ENCODE results near the gene CTDSP2. TPM values are rescaled to one million over a fixed set of nuclear protein-coding genes. Genes with fewer than 3 reads are reported as not detected.
"Not testable (repeated sequence)": the region's sequence is repeated elsewhere in the genome, so short reads cannot be mapped to it uniquely, and the experiment has no call there.

Gene CTDSP2
- total RNA-seq, 1 experiment from 2014 or later, result 117 TPM

GRCh38 chr12:57852620-57853500 lies 6.3 kb upstream of the CTDSP2 start:
- CTCF ChIA-PET, result interaction anchor here (0.6 kb wide), 1 partner anchor 8 kb away, joined by 6 read pairs; no protein-coding TSS in a partner anchor
- H3K9me3 Mint-ChIP-seq (ENCODE audit: low read depth, unreplicated experiment), result no peaks in the 10 kb centered on the region
- H3K27ac Mint-ChIP-seq (ENCODE audit: unreplicated experiment), result no peak overlapping the region
- intact Hi-C loops (cut with micrococcal nuclease; ENCODE audit: unreplicated experiment), result no loop called here
- no TSS peak for BruUV-seq (replicated peaks)
- H3K4me1 Mint-ChIP-seq (ENCODE audit: low read depth, unreplicated experiment), result no peaks in the 10 kb centered on the region
- peaks cover 62% of the 10 kb centered on the region for H3K27me3 Mint-ChIP-seq (ENCODE audit: unreplicated experiment)
- H3K36me3 Mint-ChIP-seq (ENCODE audit: insufficient read depth, unreplicated experiment), result peaks cover 4% of the 10 kb centered on the region
- H3K4me3 Mint-ChIP-seq (ENCODE audit: low read depth, unreplicated experiment), result no peak overlapping the region
- no peak for DNase-seq
- TF ChIP-seq CTCF (IDR thresholded peaks at IDR 0.05; ENCODE audit: unreplicated experiment), result no peak

DNA sequence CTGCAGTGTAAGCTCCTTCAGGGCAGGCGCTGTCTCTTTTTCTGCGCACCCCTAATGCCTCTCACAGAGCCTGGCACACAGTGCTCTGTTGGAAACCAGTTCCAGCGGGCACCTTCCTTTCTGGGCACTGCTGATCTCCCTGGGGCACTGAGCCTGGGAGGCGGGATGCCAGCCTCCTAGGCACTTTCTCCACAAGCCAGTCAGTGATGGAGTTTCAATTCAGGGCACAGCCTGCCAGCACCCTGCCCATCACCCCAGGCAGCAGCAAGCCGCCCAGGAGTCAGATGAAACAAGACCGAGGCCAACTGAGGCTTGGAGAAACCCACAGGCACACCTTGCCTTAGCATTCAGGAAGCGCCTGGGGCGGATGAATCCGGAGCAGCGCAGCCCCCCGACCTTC lies 5.7 kb upstream of the CTDSP2 start:
- intact Hi-C loops (cut with micrococcal nuclease; ENCODE audit: unreplicated experiment), result no loop called here
- no TSS peak for BruUV-seq (replicated peaks)
- TF ChIP-seq CTCF (IDR thresholded peaks at IDR 0.05; ENCODE audit: unreplicated experiment), result no peak
- no peak for DNase-seq
- Mint-ChIP-seq H3K9me3 (ENCODE audit: low read depth, unreplicated experiment) (no peaks in the 10 kb centered on the region), H3K4me1 (ENCODE audit: low read depth, unreplicated experiment) (no peaks in the 10 kb centered on the region), H3K36me3 (ENCODE audit: insufficient read depth, unreplicated experiment) (peaks cover 8% of the 10 kb centered on the region), H3K27ac (ENCODE audit: unreplicated experiment) (no peak overlapping the region), H3K4me3 (ENCODE audit: low read depth, unreplicated experiment) (no peak overlapping the region), H3K27me3 (ENCODE audit: unreplicated experiment) (peaks cover 61% of the 10 kb centered on the region)
- CTCF ChIA-PET, result no interaction called here

- Mint-ChIP-seq H3K4me1 (ENCODE audit: low read depth, unreplicated experiment) (no peaks in the 10 kb centered on the region), H3K27ac (ENCODE audit: unreplicated experiment) (no peak overlapping the region), H3K4me3 (ENCODE audit: low read depth, unreplicated experiment) (no peak overlapping the region), H3K27me3 (ENCODE audit: unreplicated experiment) (peaks cover 55% of the 10 kb centered on the region), H3K36me3 (ENCODE audit: insufficient read depth, unreplicated experiment) (peaks cover 14% of the 10 kb centered on the region), H3K9me3 (ENCODE audit: low read depth, unreplicated experiment) (no peaks in the 10 kb centered on the region)
- no peak for TF ChIP-seq CTCF (IDR thresholded peaks at IDR 0.05; ENCODE audit: unreplicated experiment)
- no TSS peak for BruUV-seq (replicated peaks)
- CTCF ChIA-PET, result no interaction called here
- intact Hi-C loops (cut with micrococcal nuclease; ENCODE audit: unreplicated experiment), result no loop called here
- no peak for DNase-seq
Observed at GRCh38 chr12:57851552-57851951, 5.0 kb upstream of the CTDSP2 start.

GRCh38 chr12:57850854-57851430 lies 4.4 kb upstream of the CTDSP2 start:
- Mint-ChIP-seq H3K4me3 (ENCODE audit: low read depth, unreplicated experiment) (no peak overlapping the region), H3K27me3 (ENCODE audit: unreplicated experiment) (peaks cover 49% of the 10 kb centered on the region), H3K27ac (ENCODE audit: unreplicated experiment) (no peak overlapping the region), H3K9me3 (ENCODE audit: low read depth, unreplicated experiment) (no peaks in the 10 kb centered on the region), H3K36me3 (ENCODE audit: insufficient read depth, unreplicated experiment) (peaks cover 20% of the 10 kb centered on the region), H3K4me1 (ENCODE audit: low read depth, unreplicated experiment) (no peaks in the 10 kb centered on the region)
- intact Hi-C loops (cut with micrococcal nuclease; ENCODE audit: unreplicated experiment), result no loop called here
- CTCF ChIA-PET, result interaction anchor here (0.6 kb wide), 1 partner anchor 54 kb away, joined by 3 read pairs; no protein-coding TSS in a partner anchor
- no peak for DNase-seq
- no TSS peak for BruUV-seq (replicated peaks)
- no peak for TF ChIP-seq CTCF (IDR thresholded peaks at IDR 0.05; ENCODE audit: unreplicated experiment)

DNA sequence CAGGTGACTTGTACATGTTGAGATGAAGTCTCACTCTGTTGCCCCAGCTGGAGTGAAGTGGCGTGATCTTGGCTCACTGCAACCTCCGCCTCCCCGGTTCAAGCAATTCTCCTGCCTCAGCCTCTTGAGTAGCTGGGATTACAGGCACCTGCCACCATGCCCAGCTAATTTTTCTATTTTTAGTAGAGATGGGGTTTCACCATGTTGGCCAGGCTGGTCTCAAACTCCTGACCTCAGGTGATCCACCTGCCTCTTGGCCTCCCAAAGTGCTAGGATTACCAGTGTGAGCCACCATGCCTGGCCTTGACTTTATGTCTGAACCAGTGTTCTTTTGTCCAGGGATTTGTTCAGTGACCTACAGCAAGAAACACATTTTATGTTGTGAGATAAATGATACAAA lies 2.9 kb upstream of the CTDSP2 start:
- H3K4me1 Mint-ChIP-seq (ENCODE audit: low read depth, unreplicated experiment); DNase-seq; BruUV-seq (replicated peaks); intact Hi-C loops (cut with micrococcal nuclease; ENCODE audit: unreplicated experiment); CTCF ChIA-PET; H3K4me3 Mint-ChIP-seq (ENCODE audit: low read depth, unreplicated experiment); H3K9me3 Mint-ChIP-seq (ENCODE audit: low read depth, unreplicated experiment); H3K27ac Mint-ChIP-seq (ENCODE audit: unreplicated experiment): not testable (repeated sequence)
- Mint-ChIP-seq H3K36me3 (ENCODE audit: insufficient read depth, unreplicated experiment) (peaks cover 35% of the 10 kb centered on the region), H3K27me3 (ENCODE audit: unreplicated experiment) (peaks cover 39% of the 10 kb centered on the region)

Measured in Calu3 (cell line).